Activated T-helper 17 cell treated with anti-CD3 and anti-CD28 coated beads, Interleukin-2, amount 50 U/mL, for 72 hours (primary cell): ENCODE data around the gene GOSR2. TPM values are rescaled to one million over a fixed set of nuclear protein-coding genes. Genes with fewer than 3 reads are reported as not detected.

Experiments used
- total RNA-seq, 2 donors: library from RNA; stranded (reverse); gene quantifications; one replicate each; pipeline ENCODE4 v1.2.3, GENCODE V29; 2022

The GOSR2 gene
- total RNA-seq, 2 donors from 2014 or later: 45.8 to 53.7 TPM

Other genes with a start within 250 kb of the GOSR2 start
- under 1 TPM in 1 of 2 donors, not detected in 1; 0.13 TPM for gene WNT3, start 104.5 kb upstream of the GOSR2 start, total RNA-seq
- not detected for gene WNT9B, start 71.6 kb upstream of the GOSR2 start, total RNA-seq
- gene RPRML, start 56.1 kb downstream of the GOSR2 start, total RNA-seq: not detected